Stimulated activated CD8-positive, alpha-beta memory T cell treated with anti-CD3 and anti-CD28 coated beads, Interleukin-4, amount 100 ng/mL, for 24 hours (primary cell): ENCODE results near the gene NT5C1B.

Experiments
- DNase-seq: peaks from one replicate; pipeline ENCODE4 v3.0.0-alpha.2; 2020; ENCODE audit warnings: low read depth

NT5C1B gene

GRCh38 chr2:18551169-18551568 lies 38.2 kb downstream of the NT5C1B start:
- DNase-seq, result no peak

DNA sequence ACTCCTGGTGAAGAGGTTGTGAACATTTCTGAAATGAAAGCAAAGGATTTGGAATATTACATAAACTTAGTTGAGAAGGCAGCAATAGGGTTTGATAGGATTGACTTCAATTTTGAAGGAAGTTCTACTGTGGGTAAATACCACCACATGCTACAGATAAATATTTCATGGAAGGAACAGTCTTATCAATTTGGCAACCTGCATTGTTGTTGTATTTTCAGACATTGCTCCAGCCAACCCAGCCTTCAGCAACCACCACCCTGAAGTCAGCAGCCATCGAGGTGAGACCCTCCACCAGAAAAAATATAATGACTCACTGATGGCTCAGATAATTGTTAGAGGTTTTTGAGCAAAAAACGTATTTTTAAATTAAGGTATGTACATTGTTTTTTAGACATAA lies 38.9 kb downstream of the NT5C1B start:
- DNase-seq, result no peak

DNA sequence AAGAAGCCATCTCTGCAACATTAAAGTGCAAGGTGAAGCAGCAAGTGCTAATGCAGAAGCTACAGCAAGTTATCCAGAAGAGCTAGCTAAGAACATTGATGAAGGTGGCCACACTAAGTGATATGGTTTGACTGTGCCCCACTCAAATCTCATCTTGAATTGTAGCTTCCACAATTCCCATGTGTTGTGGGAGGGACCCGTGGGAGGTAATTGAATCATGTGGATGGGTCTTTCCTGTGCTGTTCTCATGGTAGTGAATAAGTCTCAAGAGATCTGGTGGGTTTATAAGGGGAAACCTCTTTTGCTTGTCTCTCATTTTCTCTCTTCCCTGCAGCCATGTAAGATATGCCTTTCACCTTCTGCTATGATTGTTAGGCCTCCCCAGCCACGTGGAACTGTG lies 40.3 kb downstream of the NT5C1B start:
- DNase-seq, result no peak

DNA sequence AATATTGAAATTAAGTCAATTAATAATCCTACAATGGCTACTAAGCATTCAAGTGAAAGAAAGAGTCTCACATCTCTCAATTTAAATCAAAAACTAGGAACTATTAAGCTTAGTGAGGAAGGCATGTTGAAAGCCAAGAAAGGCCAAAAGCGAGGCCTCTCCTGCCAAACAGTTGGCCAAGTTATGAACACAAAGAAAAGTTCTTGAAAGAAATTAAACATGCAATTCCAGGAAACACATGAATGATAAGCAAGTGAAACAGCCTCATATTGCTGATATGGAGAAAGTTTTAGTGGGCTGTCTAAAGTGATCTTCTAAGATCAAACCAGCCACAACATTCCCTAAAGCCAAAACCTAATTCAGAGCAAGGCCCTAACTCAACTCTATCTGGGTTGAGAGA lies 40.7 kb downstream of the NT5C1B start:
- DNase-seq, result no peak

DNA sequence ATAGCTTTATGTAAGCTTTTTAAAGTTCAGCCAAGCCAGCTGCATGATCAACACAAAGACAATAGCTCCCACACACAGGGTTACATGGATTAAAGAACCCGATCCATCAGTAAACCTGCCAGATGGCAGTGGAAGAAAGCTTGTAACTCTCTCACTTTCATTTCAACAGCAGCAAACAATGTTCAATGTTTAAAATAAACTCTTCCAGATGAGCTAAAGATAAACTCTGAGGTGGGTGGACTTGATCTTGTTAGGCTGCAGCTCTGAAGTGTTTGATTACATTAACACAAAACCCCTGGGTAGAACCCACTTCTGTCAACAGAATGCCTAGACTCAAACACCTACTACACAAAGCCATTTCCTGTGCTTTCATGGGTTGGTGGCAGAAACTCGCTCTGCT lies 42.8 kb downstream of the NT5C1B start:
- DNase-seq, result no peak

DNA sequence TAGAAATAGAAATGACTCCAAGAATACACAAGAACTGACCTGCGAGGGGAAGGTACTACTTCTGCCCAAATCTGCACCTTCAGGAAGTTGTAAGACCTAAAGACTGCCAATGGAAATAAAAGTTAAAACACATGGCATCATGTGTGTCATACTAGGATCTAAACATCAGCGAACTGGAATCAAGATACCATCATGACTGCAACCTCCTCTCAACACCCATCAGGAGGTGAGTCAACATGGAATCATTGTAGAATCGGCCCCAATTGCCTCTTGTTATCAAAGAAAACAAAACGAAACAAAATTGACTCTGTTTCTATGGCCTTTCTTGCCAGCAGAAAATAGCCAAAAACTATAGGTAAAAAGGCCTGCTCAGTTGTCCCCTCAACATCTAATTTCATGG lies 44.0 kb downstream of the NT5C1B start:
- DNase-seq, result no peak

DNA sequence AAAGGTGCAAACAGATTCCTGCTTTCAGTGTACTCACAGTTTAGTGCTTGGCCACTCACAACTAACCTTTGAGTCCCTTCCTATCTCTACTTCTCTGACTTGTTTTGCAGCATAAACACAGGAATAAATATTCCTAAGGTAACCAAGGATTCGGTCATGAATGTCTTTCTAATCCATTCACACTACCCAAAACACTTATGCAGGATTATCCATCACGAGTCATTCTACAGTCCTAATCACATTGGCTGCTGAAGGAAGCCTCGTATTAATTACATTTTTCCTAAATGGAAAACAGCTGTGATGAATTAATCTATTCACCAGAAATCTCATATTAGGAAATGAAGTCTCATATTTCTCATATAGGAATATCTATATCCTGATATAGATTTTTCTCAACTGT lies 45.2 kb downstream of the NT5C1B start:
- no peak for DNase-seq

DNA sequence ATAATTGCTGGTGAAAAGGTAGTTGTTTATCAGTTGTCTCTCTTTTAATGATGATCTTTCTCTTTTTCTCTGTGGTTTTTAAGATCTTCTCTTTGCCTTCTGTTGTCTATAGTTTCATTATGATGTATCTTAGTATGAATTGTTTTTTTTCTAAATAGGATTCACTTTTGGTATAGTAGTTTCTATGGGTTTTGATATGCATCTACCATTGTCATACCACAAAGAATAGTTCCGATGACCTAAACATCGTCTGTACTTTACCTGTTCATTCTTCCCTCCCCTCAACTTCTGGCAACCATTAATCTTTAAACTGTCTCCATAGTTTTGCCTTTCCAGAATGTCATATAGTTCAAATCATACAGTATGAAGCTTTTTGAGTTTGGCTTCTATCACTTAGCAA lies 48.5 kb downstream of the NT5C1B start:
- DNase-seq, result no peak

GRCh38 chr2:18536697-18537096 lies 52.7 kb downstream of the NT5C1B start:
- DNase-seq, result no peak

GRCh38 chr2:18536100-18536499 lies 53.3 kb downstream of the NT5C1B start:
- DNase-seq, result no peak

GRCh38 chr2:18531194-18531593 lies 58.2 kb downstream of the NT5C1B start:
- no peak for DNase-seq

DNA sequence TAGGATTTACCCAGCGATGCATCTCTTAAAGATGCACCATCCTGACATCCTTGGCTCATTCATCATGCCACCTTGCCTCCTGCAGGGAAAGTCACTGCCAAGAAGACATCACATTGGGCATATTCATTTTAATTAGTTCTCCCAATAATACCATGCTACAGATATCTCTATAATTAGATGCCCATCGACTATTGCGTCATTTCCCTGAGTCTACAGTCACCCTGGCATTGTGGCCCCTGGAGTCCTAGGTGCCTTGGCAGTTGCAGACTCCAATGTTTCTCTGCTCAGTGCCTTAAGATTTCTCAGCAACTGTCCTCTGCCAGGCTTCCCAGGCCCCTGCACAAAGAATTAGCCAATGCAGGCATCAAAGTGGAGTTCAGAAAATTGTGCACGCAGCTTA lies 61.5 kb downstream of the NT5C1B start:
- no peak for DNase-seq

- no peak for DNase-seq
These were observed 62.0 kb downstream of the NT5C1B start for GRCh38 chr2:18527326-18527725.

GRCh38 chr2:18526429-18526828 lies 62.9 kb downstream of the NT5C1B start:
- no peak for DNase-seq

- DNase-seq, result no peak
These were observed 63.5 kb downstream of the NT5C1B start for GRCh38 chr2:18525852-18526251.

DNA sequence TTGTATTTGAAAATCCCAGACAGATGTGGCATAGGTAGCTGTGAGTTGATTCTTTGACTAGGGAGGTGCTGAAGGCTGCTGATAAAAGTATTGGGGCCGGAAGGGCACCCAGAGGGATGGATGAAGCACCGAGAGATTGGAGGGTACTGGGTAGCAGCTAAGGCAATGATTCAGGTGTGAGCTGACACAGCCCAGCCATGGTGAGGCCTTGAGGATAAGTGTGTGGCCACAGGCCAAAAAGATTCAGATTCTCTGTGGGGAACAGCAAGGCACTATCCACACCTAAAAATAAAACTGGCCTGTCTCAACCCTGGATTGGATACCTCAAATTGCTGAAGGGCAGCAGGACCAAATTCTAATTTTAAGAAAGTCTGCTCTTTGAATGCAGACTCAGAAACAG lies 64.1 kb downstream of the NT5C1B start:
- no peak for DNase-seq

- no peak for DNase-seq
These were observed 66.8 kb downstream of the NT5C1B start for GRCh38 chr2:18522484-18523146.

DNA sequence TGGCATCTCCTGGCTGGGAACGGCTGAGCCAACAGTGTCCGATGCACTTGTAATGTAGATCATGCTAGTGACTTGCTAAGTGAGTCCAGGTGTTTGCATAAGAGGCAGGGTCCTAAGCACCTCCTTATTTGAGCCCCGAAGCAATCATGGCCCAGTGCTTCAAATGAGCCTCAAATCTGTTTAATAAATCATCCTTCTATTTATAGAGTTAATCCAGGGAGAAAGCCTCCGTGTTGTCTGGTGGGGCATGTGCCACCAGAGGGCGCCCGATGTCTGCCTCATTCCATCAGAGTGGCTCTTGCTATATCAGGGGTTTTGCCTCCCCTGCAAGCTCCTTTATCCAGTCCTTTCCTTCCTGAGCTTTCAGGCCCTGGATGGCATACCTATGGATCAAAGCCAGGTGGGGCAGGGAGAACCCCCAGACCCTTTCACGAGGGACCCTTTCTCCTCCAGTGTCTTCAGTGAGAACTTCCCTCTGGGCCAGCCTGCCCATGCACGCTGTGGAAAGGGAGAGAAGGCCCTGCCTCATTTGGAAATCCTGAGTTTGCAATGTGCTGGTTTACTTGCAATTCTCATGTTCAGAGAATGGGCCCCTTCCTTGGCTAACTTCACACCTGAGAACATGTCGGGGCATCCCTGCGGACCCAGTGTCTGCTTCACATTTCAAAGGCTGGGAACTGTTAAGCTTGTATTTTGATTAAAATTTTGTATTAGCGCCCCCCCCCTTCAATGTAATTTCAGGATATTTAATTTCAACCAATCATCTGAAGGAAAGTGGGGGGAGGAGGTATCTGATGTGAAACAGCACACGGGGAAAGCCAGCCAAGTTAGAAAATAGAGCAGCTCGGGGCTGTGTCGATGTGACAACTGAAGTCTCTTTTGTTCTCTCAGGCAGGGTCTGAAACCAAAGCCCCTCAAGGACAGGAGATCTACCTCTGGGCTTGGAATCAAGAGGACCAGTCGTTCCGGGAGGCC lies 68.6 kb downstream of the NT5C1B start:
- DNase-seq, result peak; percentile 67

DNA sequence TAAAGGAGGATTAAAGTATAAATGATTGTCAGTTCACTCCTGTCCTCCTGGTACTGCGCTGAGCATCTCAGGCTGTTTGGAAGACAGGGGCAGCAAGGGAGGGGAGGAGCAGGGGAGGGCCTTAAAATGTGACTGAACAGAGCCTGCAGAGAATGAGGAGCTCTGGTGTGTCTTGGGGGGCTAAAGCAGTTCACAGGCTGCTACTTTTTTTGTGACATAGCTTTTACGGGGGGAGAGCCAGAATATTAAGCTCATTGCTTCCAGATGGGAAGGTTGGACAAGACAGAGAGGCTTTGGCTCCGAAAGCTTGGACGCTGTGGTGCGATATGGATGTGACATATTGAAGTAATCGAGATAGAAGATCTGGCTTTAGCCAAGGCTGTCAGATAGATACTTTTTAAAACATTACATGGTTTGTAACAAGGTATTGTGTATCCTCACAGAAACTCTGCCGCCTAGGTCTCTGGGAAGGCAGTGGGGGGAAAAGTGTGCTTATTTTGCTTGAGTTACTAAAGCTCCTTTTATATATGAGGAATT lies 69.4 kb downstream of the NT5C1B start:
- no peak for DNase-seq

DNA sequence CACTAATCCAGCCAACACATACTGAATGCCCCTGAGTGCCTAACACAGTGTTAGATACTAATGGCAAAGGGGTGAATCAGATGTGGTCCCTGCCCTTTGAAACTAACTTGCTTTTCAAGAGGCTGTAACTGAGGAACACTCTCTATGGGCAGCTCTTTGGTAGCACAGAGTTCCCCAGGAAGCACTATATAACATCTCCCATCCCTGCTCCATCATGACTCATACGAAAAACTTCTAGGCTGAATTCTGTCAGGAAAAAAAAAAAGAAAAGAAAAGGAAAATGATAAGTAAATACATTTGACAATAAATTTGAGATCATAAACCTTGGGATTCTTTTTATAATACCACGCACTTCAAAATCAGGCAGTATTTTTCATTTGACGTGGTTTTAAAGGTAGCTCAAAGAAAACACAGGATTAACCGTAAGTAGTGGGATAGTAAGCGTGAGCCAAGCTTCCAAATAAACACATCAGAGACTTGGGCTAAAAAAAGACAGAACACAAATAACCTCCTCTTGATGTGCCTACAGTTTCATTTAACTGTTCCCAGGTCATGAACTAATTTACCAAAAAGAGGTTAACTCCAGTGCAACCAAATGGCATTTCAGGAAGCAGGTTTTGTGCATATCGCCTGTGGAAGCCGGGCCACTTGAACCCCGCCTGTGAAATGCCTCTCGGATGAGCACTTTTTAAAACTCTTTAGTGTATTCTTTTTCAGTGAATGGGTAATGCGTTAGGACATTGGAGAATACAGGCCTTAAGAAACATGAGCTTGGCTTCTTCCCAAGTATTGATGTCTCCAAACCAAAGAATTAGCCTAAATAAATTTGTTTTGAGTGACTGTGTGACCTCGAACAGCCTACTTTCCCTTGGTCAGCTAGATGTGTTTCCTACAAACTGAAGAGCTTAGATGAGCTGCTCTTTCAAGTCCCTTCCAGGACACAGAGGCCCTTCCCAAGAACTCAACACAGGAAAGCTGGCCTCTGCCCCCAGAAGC lies 71.0 kb downstream of the NT5C1B start:
- DNase-seq, result no peak

DNA sequence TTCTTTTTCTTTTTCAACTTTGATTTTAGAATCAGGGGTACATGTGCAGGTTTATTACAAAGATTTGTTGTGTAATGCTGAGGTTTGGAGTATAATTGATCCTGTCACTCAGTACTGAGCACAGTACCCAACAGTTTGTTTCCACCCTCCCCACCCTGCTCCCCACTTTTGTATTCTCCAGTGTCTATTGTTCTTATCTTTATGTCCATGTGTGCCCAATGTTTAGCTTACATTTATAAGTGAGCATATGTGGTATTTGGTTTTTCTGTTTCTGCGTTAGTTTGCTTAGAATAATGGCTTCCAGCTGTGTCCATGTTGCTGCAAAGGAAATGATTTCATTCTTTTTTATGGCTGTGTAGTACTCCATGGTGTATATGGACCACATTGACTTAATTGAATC lies 72.0 kb downstream of the NT5C1B start:
- DNase-seq, result no peak

GRCh38 chr2:18516112-18516511 lies 73.3 kb downstream of the NT5C1B start:
- no peak for DNase-seq
